HG03432 (cell line): ENCODE results near the gene COL17A1.

Experiments used
- ATAC-seq: cut with Tn5 transposase; IDR thresholded peaks from one replicate; pipeline ENCODE4 v1.9.1; 2021; ENCODE audit warnings: mild to moderate bottlenecking, moderate library complexity; ENCODE audit not compliant: unreplicated experiment

The COL17A1 gene

DNA sequence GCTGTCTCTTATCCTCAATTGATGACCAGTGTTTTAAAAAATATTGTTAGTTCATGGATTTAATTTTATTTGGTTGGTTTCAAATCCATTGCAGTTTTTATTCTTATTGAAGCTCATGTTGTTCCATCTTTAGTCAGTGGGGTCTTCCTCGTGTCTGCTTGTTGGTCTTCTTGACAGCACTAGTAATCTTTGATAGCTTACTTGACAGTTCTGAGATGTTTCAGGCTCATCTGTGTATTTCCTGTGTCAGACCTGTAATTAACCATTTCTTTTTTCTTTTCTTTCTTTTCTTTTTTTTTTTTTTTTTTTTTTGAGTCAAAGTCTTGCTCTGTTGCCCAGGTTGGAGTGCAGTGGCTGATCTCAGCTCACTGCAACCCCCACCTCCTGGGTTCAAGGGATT is 90.5 kb downstream of the COL17A1 start:
- no peak for ATAC-seq

DNA sequence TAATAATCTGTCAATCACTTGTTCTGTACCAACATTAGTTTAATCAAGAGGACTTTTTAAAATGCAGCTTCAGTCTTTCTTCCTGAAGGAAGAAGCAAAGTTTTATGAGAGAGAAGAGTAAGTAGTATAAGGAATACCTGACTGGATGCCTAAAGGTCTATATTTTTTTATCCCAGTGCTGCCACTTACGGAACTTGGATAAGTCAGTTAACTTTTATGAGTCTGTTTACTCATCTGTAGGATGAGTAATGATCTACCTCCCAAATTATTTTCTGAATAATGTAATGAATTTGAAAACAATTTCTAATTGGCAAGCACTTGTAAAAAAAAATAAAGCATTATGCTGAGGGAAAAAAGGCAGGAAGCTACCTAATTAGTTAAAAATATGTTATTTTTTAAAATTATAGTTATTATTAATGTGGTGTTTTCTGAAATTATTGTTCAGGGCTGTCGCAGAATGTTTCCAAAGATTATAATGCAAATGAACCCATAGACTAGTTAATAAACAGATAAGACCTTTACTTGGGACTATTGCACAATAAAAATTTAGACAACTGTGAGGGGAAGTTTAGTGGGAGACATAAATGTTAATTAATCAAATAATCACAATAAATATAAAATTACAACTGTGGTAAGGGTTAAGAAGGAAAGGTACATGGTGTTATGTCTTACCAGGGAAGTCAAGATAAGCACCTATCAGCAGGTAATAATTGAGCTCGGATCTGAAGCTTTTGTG is 94.1 kb downstream of the COL17A1 start:
- ATAC-seq, result no peak

DNA sequence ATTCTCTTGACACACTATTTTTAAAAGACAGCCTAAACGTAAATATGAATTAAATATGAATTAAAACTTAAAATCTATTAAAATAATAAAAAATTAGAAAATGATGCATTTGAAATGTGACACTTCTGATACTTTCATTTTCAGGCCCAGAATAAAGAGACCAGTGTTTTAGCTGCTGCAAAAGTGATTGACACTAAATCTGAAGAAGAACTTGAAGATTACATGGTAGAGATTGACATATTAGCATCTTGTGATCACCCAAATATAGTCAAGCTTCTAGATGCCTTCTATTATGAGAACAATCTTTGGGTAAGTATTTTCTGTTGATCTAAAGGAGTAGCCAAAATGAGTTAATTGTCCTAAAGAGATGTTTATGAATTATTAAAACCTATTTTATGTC is 95.1 kb downstream of the COL17A1 start:
- ATAC-seq, result no peak

DNA sequence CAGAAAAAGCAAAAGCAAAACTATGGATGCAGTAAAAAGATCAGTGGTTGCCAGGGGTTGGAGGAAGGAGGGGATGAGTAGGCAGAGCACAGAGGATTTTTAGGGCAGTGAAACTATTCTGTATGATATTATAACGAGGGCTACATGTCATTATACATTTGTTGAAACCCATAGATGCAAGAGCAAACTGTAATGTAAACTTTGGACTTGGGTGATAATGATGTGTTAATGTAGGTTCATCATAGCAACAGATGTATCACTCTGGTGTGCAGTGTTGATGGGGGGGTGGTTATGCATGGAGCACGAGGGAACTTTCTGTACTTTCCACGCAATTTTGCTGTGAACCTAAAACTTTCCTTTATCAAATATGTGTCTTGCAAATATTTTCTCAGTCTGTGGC is 95.6 kb downstream of the COL17A1 start:
- ATAC-seq, result no peak

DNA sequence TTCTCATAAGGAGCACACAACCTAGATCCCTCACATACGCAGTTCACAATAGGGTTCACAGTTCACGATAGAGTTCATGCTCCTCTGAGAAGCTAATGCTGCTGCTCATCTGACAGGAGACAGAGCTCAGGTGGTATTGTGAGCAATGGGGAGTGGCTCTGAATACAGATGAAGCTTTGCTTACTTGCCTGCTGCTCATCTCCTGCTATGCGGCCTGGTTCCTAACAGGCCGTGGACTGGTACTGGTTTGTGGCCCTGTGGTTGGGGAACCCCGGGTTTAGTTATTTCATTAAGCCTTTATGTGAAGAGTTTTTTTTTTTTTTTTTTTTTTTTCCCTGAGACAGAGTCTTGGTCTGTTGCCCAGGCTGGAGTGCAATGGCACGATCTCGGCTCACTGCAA is 99.3 kb downstream of the COL17A1 start:
- no peak for ATAC-seq

DNA sequence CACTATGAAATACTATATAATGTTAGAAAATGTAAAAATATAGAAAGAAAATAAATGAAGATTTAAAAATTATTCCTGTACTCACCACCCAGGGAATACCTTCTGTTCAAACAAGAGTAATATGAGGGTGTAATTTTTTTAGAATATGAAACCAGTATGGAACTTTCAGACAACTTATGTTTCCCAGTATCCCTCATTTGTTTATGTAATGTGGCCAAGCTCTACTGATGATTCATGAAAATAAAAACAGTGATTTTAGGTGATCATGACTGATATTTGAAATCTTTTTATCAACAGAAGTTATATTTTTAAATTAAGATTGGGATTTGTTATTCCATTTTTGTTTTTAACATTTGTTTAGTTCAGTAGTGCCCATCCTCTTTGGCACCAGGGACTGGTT is 100.0 kb downstream of the COL17A1 start:
- no peak for ATAC-seq

DNA sequence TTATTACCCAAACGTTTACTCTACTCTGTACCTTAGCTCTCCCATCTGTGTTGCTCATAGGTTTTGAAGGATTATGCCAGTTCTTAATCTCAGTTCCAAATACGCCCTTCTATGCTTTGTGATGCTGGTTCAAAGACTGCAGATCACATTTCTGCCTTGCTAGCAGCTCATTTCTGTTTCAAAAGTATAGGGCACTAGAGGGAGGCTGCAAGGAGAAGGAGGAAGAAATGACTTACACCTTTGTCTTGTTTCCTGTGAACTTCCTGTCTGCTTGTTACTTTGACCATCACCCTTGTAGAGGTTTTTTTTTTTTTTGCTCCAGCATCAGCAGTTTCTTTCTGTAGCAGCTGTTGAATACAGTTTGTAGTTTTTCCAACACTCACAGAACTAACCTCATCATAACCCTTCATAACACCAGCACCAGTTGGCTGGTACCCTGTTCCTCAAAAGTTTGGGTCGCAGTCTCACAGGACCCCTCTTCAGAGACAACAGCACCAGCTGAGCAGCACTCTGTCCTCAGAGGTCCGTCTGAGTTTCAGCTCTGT is 102.2 kb downstream of the COL17A1 start:
- peak; percentile 94 for ATAC-seq

DNA sequence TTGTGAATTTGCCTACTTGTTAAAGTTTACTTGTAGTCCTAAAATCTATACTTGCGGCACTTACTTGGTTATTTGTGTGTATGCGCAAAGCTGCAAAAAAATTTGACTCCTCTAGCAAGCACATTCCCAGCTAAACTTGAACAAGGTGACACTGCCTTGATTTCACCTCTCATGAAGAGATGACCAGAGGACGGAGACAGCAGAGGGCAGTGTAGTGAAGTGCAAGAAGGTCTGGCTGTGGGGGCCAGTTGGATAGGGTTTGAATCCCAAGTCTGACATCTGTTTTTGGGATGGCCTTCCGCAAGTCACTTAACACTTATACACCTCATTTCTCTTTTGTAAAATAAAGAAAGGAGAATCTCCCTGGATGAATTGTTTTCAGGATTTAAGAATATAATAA is 103.0 kb downstream of the COL17A1 start:
- no peak for ATAC-seq
